HCT116 (cell line): ENCODE data around the gene NHLRC3. TPM values are rescaled to one million over a fixed set of nuclear protein-coding genes. Genes with fewer than 3 reads are reported as not detected.

Source experiments
- ATAC-seq: fragments of 200-7000 bp; cut with Tn5 transposase; 2 replicates; pipeline ENCODE4 v1.9.1; 2020; ENCODE audit warnings: mild to moderate bottlenecking, moderate library complexity
- BruUV-seq: library from RNA; stranded (reverse); fragments of 400-500 nt; replicated peaks from 2 replicates; lab custom pipeline; 2021; lab: Mats Ljungman, UMichigan
- CTCF ChIA-PET: fragments of 300-600 bp; sonication (Branson Sonifier 250); formaldehyde crosslinking; loops from one replicate; lab custom pipeline; 2021; ENCODE audit warnings: antibody characterized with exemption; lab: Charles Lee
- POLR2A ChIA-PET: fragments of 300-600, 350-600 bp; sonication (Branson Sonifier 250); formaldehyde crosslinking; loops from one replicate; lab custom pipeline; 2021; ENCODE audit warnings: antibody characterized with exemption; lab: Charles Lee
- RAD21 ChIA-PET, 2 experiments: fragments of 300-600 bp; sonication (Branson Sonifier 250); formaldehyde crosslinking; loops; one replicate each; lab custom pipeline; 2023; ENCODE audit warnings: low total read pairs in 2 of 2; ENCODE audit not compliant: uncharacterized antibody in 2 of 2, unreplicated experiment in 2 of 2, low non-redundant PET in 1 of 2; lab: Charles Lee
- DNase-seq: peaks from one replicate; pipeline ENCODE4 v3.0.0-alpha.2; 2010; ENCODE audit warnings: low read depth, low spot score
- H2AFZ ChIP-seq: fragments of 200-600 bp; shearing (Covaris generic), sonication (generic); 2 replicates; pipeline ENCODE4 v1.6.1; 2017; ENCODE audit warnings: low read depth, mixed run types, mixed read lengths, antibody characterized with exemption, low read length; ENCODE audit not compliant: poor library complexity, severe bottlenecking
- H3K27ac ChIP-seq: 2 replicates; pipeline ENCODE4 v1.5.1; 2012; ENCODE audit warnings: low read depth, low read length
- H3K27me3 ChIP-seq: fragments of 200-600 bp; sonication (generic); 2 replicates; pipeline ENCODE4 v1.6.1; 2016; ENCODE audit warnings: mixed run types, low read length, mixed read lengths; ENCODE audit not compliant: insufficient read depth
- H3K36me3 ChIP-seq, 2 experiments: fragments of 200-500 bp in 1 of 2; fragments of 200-600 bp in 1 of 2; sonication (Bioruptor generic) in 1 of 2; sonication (generic) in 1 of 2; 2 replicates each; pipeline versions ENCODE4 v1.5.1 to v1.6.1; 2014 to 2016; ENCODE audit warnings: low read length in 2 of 2, inconsistent platforms in 1 of 2, mixed read lengths in 1 of 2, mixed run types in 1 of 2; ENCODE audit not compliant: insufficient read depth in 2 of 2, control insufficient read depth in 1 of 2
- H3K4me1 ChIP-seq, 2 experiments: fragments of 200-600 bp in 1 of 2; sonication (generic) in 1 of 2; 2 replicates each; pipeline versions ENCODE4 v1.5.1 to v1.6.1; 2012 to 2017; ENCODE audit warnings: low read length in 2 of 2, inconsistent platforms in 1 of 2, mild to moderate bottlenecking in 1 of 2, mixed read lengths in 1 of 2, mixed run types in 1 of 2, moderate library complexity in 1 of 2; ENCODE audit not compliant: insufficient read depth in 2 of 2, control insufficient read depth in 1 of 2
- H3K4me2 ChIP-seq: fragments of 200-600 bp; sonication (generic); 2 replicates; pipeline ENCODE4 v1.6.1; 2017; ENCODE audit warnings: mixed run types, low read length, mixed read lengths
- H3K4me3 ChIP-seq, 2 experiments: fragments of 200-600 bp in 1 of 2; sonication (generic) in 1 of 2; replicated peaks in 1 of 2; 2 replicates each; pipeline ENCODE4 v1.5.1; 2011 to 2016; ENCODE audit warnings: low read length in 2 of 2, control low read depth in 1 of 2, low read depth in 1 of 2, mild to moderate bottlenecking in 1 of 2, mixed read lengths in 1 of 2, mixed run types in 1 of 2
- H3K79me2 ChIP-seq: fragments of 200-600 bp; sonication (generic); 2 replicates; pipeline ENCODE4 v1.6.1; 2017; ENCODE audit warnings: mild to moderate bottlenecking, mixed run types, low read length, moderate library complexity, mixed read lengths; ENCODE audit not compliant: insufficient read depth
- H3K9ac ChIP-seq: fragments of 200-600 bp; sonication (generic); 2 replicates; pipeline ENCODE4 v1.6.1; 2016; ENCODE audit warnings: low read length, mixed read lengths
- H3K9me2 ChIP-seq: fragments of 200-600 bp; sonication (generic), shearing (Covaris generic); 2 replicates; pipeline ENCODE4 v1.6.1; 2017; ENCODE audit warnings: mixed run types, mild to moderate bottlenecking, moderate library complexity; ENCODE audit not compliant: insufficient read depth
- H3K9me3 ChIP-seq, 2 experiments: fragments of 200-500 bp in 1 of 2; fragments of 200-600 bp in 1 of 2; sonication (Bioruptor generic) in 1 of 2; sonication (generic) in 1 of 2; 2 replicates each; pipeline ENCODE4 v1.6.1; 2014 to 2017; ENCODE audit warnings: low read length in 2 of 2, mixed read lengths in 2 of 2, inconsistent platforms in 1 of 2, low read depth in 1 of 2, mild to moderate bottlenecking in 1 of 2, mixed run types in 1 of 2, moderate library complexity in 1 of 2; ENCODE audit not compliant: control insufficient read depth in 1 of 2, insufficient read depth in 1 of 2
- H4K20me1 ChIP-seq: fragments of 200-600 bp; sonication (generic), shearing (Covaris generic); 2 replicates; pipeline ENCODE4 v1.6.1; 2017; ENCODE audit warnings: mixed run types, mild to moderate bottlenecking, moderate library complexity; ENCODE audit not compliant: insufficient read depth
- EGR1 ChIP-seq: IDR thresholded peaks from 2 replicates; pipeline ENCODE4 v1.6.1; 2012; ENCODE audit warnings: low read depth
- ELF1 ChIP-seq: IDR thresholded peaks from 2 replicates; pipeline ENCODE4 v1.6.1; 2012; ENCODE audit warnings: low read depth, borderline replicate concordance
- EZH2phosphoT487 ChIP-seq: fragments of 200-600 bp; IDR thresholded peaks from 2 replicates; pipeline ENCODE4 v1.6.1; 2018; ENCODE audit warnings: antibody characterized with exemption, borderline replicate concordance
- JUND ChIP-seq: IDR thresholded peaks from 2 replicates; pipeline ENCODE4 v1.6.1; 2012
- RAD21 ChIP-seq: IDR thresholded peaks from 2 replicates; pipeline ENCODE4 v1.6.1; 2012; ENCODE audit warnings: low read depth, mild to moderate bottlenecking
- SIN3A ChIP-seq: IDR thresholded peaks from 2 replicates; pipeline ENCODE4 v1.6.1; 2012; ENCODE audit warnings: low read depth
- SRF ChIP-seq: IDR thresholded peaks from 2 replicates; pipeline ENCODE4 v1.6.1; 2012; ENCODE audit warnings: low read depth
- intact Hi-C: fragments of 100-400 bp; cut with micrococcal nuclease; formaldehyde crosslinking; loops from 2 replicates; pipeline ENCODE4 v1.10.0; 2022
- total RNA-seq: library from RNA; stranded (reverse); gene quantifications from one replicate; pipeline ENCODE4 v1.2.1, GENCODE V29; 2021; ENCODE audit not compliant: unreplicated experiment
- TF ChIP-seq, protein P1 (sequence below): IDR thresholded peaks from 2 replicates; pipeline ENCODE4 v1.6.1; 2012

The NHLRC3 gene
- total RNA-seq, 1 experiment from 2014 or later, result 7.2 TPM

GRCh38 chr13:39058040-39058439, 19.8 kb downstream of the NHLRC3 start:
- no peak overlapping the region for H3K9ac ChIP-seq
- no TSS peak for BruUV-seq
- H3K9me2 ChIP-seq, result no peaks in the 10 kb centered on the region
- H3K4me2 ChIP-seq, result no peak overlapping the region
- ATAC-seq (no peak), DNase-seq (no peak)
- CTCF ChIA-PET, result no interaction called here
- no peak overlapping the region for H3K4me3 ChIP-seq
- no peak overlapping the region for H3K27ac ChIP-seq
- RAD21 ChIA-PET, result no interaction called here
- POLR2A ChIA-PET, result no interaction called here
- no peak overlapping the region for H2AFZ ChIP-seq
- H3K4me1 ChIP-seq, result no peaks in the 10 kb centered on the region
- no peaks in the 10 kb centered on the region for H3K36me3 ChIP-seq
- intact Hi-C loops, result loop anchor here (10.0 kb wide), 2 partner anchors 357 to 1627 kb away; no protein-coding TSS in a partner anchor
- H3K79me2 ChIP-seq, result no peaks in the 10 kb centered on the region
- no peaks in the 10 kb centered on the region for H3K27me3 ChIP-seq
- H4K20me1 ChIP-seq, result no peaks in the 10 kb centered on the region; the same call in 1 of the 2 replicates
- TF ChIP-seq RAD21, result no peak
- no peak for TF ChIP-seq ELF1
- no peak for TF ChIP-seq SRF
- TF ChIP-seq EGR1, result no peak
- TF ChIP-seq, protein P1, sequence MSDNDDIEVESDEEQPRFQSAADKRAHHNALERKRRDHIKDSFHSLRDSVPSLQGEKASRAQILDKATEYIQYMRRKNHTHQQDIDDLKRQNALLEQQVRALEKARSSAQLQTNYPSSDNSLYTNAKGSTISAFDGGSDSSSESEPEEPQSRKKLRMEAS, result no peak
- no peak for TF ChIP-seq JUND
- no peak for TF ChIP-seq SIN3A
- H3K9me3 ChIP-seq, result no peaks in the 10 kb centered on the region

GRCh38 chr13:39062004-39062403, 23.7 kb downstream of the NHLRC3 start:
- no peak for TF ChIP-seq EZH2phosphoT487
- Histone ChIP-seq H3K9ac (no peak overlapping the region), H2AFZ (no peak overlapping the region), H3K27ac (no peak overlapping the region), H3K9me3 (no peaks in the 10 kb centered on the region), H4K20me1 (no peaks in the 10 kb centered on the region), H3K79me2 (no peaks in the 10 kb centered on the region), H3K4me2 (no peak overlapping the region), H3K9me2 (no peaks in the 10 kb centered on the region), H3K4me3 (no peak overlapping the region), H3K4me1 (no peaks in the 10 kb centered on the region), H3K27me3 (no peaks in the 10 kb centered on the region), H3K36me3 (no peaks in the 10 kb centered on the region)
- ChIA-PET POLR2A (no interaction called here), CTCF (no interaction called here), RAD21 (no interaction called here)
- BruUV-seq, result no TSS peak
- no peak for ATAC-seq
- no peak for DNase-seq
- intact Hi-C loops, result no loop called here
